Smooth muscle cell (in vitro differentiated cells): ENCODE measurements around the gene MYADML2. TPM values are rescaled to one million over a fixed set of nuclear protein-coding genes. Genes with fewer than 3 reads are reported as not detected.

Experiments
- DNase-seq: peaks from one replicate; lab custom pipeline; 2025; ENCODE audit not compliant: unreplicated experiment; lab: John Stamatoyannopoulos, UW
- H2AFZ ChIP-seq: fragments of 200-600 bp; sonication (generic); 2 replicates; pipeline ENCODE4 v1.6.0; 2016; ENCODE audit warnings: antibody characterized with exemption, low read depth, mild to moderate bottlenecking
- H3F3A ChIP-seq: fragments of 200-600 bp; sonication (generic); 2 replicates; pipeline ENCODE4 v1.6.0; 2017; ENCODE audit warnings: antibody characterized with exemption, low read depth
- H3K27ac ChIP-seq: fragments of 200-600 bp; sonication (generic); 2 replicates; pipeline ENCODE4 v1.5.1; 2016; ENCODE audit warnings: low read depth, mild to moderate bottlenecking
- H3K27me3 ChIP-seq: fragments of 200-600 bp; sonication (generic); 2 replicates; pipeline ENCODE4 v1.6.1; 2016; ENCODE audit warnings: low read depth, mild to moderate bottlenecking
- H3K36me3 ChIP-seq: fragments of 200-600 bp; sonication (generic); 2 replicates; pipeline ENCODE4 v1.5.1; 2016; ENCODE audit warnings: low read depth
- H3K4me1 ChIP-seq: fragments of 200-600 bp; sonication (generic); 2 replicates; pipeline ENCODE4 v1.5.1; 2016; ENCODE audit warnings: low read depth
- H3K4me2 ChIP-seq: fragments of 200-600 bp; sonication (generic); 2 replicates; pipeline ENCODE4 v1.6.0; 2016; ENCODE audit warnings: mild to moderate bottlenecking
- H3K4me3 ChIP-seq: fragments of 200-600 bp; sonication (generic); 2 replicates; pipeline ENCODE4 v1.5.1; 2016; ENCODE audit warnings: mild to moderate bottlenecking
- H3K79me2 ChIP-seq: fragments of 200-600 bp; sonication (generic); 2 replicates; pipeline ENCODE4 v1.6.0; 2016; ENCODE audit warnings: low read depth, mild to moderate bottlenecking
- H3K9ac ChIP-seq: fragments of 200-600 bp; sonication (generic); 2 replicates; pipeline ENCODE4 v1.6.0; 2016; ENCODE audit warnings: low read depth
- H3K9me3 ChIP-seq: fragments of 200-600 bp; sonication (generic); replicated peaks from 2 replicates; pipeline ENCODE4 v1.5.1; 2016; ENCODE audit warnings: low read depth
- H4K20me1 ChIP-seq: fragments of 200-600 bp; sonication (generic); 2 replicates; pipeline ENCODE4 v1.6.0; 2016; ENCODE audit warnings: low read depth
- CTCF ChIP-seq: fragments of 200-600 bp; sonication (generic); IDR thresholded peaks from 2 replicates; pipeline ENCODE4 v1.5.1; 2017; ENCODE audit warnings: borderline replicate concordance, mild to moderate bottlenecking, antibody characterized with exemption; ENCODE audit not compliant: insufficient read depth, poor library complexity, severe bottlenecking
- WGBS: methylation state at CpG from one replicate; pipeline ENCODE4 v1.1.7; 2016; ENCODE audit warnings: low lambda C conversion rate; 5-methylcytosine and 5-hydroxymethylcytosine counted together
- polyA plus RNA-seq: library from polyadenylated mRNA; unstranded; fragments of >200 nt; fragmentation: Nextera tagmentation; extraction: Ambion mirVana; gene quantifications from 2 replicates; pipeline ENCODE4 v1.2.1, GENCODE V29; 2016
- total RNA-seq: library from RNA; depleted of rRNA; stranded (reverse); fragments of >200 nt; gene quantifications from 2 replicates; pipeline ENCODE4 v1.2.3, GENCODE V29; 2014

The MYADML2 gene
- total and polyA plus RNA-seq, 2 experiments from 2014 or later = not detected

GRCh38 chr17:81924557-81925532 is 22.2 kb downstream of the MYADML2 start:
- H3K9ac ChIP-seq = no peak overlapping the region
- H3K79me2 ChIP-seq = peaks cover 72% of the 10 kb centered on the region
- no peak for DNase-seq
- no peak for TF ChIP-seq CTCF
- H3K36me3 ChIP-seq = no peaks in the 10 kb centered on the region
- peak overlapping the region; percentile 72 for H3K27ac ChIP-seq
- H3K4me3 ChIP-seq = no peak overlapping the region
- peaks cover 69% of the 10 kb centered on the region for H4K20me1 ChIP-seq
- peak overlapping the region; percentile 84 for H3K4me2 ChIP-seq
- H3K4me1 ChIP-seq = peaks cover 32% of the 10 kb centered on the region
- WGBS = 63% methylated on average over 21 of the region's 21 CpGs
- no peaks in the 10 kb centered on the region for H3K9me3 ChIP-seq
- H2AFZ ChIP-seq = no peak overlapping the region
- peaks cover 10% of the 10 kb centered on the region for H3F3A ChIP-seq
- no peaks in the 10 kb centered on the region for H3K27me3 ChIP-seq

GRCh38 chr17:81923302-81924260 is 23.5 kb downstream of the MYADML2 start:
- 11% methylated on average over 30 of the region's 32 CpGs for WGBS
- Histone ChIP-seq H3K4me1 (peaks cover 32% of the 10 kb centered on the region), H4K20me1 (peaks cover 82% of the 10 kb centered on the region), H3K27ac (peak overlapping the region; percentile 72), H3K79me2 (peaks cover 82% of the 10 kb centered on the region), H3K4me3 (peak overlapping the region; percentile 31), H3K4me2 (peak overlapping the region; percentile 84), H3K36me3 (no peaks in the 10 kb centered on the region), H3F3A (peaks cover 10% of the 10 kb centered on the region), H3K27me3 (no peaks in the 10 kb centered on the region), H3K9ac (peak overlapping the region; percentile 49), H3K9me3 (no peaks in the 10 kb centered on the region), H2AFZ (no peak overlapping the region)
- no peak for TF ChIP-seq CTCF
- peak; percentile 50 for DNase-seq

- H2AFZ ChIP-seq = no peak overlapping the region
- no peaks in the 10 kb centered on the region for H3K9me3 ChIP-seq
- H4K20me1 ChIP-seq = peaks cover 87% of the 10 kb centered on the region
- H3K79me2 ChIP-seq = peaks cover 90% of the 10 kb centered on the region
- H3F3A ChIP-seq = peaks cover 15% of the 10 kb centered on the region
- DNase-seq = no peak
- H3K36me3 ChIP-seq = no peaks in the 10 kb centered on the region
- no peak overlapping the region for H3K9ac ChIP-seq
- TF ChIP-seq CTCF = no peak
- H3K4me3 ChIP-seq = peak overlapping the region; percentile 31
- H3K27me3 ChIP-seq = no peaks in the 10 kb centered on the region
- H3K4me2 ChIP-seq = peak overlapping the region; percentile 84
- H3K4me1 ChIP-seq = peaks cover 28% of the 10 kb centered on the region
- peak overlapping the region; percentile 72 for H3K27ac ChIP-seq
- WGBS = 89% methylated on average over 58 of the region's 58 CpGs
Measured at GRCh38 chr17:81922566-81923301, 24.3 kb downstream of the MYADML2 start.
